Omental fat pad (tissue), 4 donors: ENCODE results near the gene SEMA3B. TPM values are rescaled to one million over a fixed set of nuclear protein-coding genes. Genes with fewer than 3 reads are reported as not detected.
A peak's percentile ranks its signal among the peaks of the same experiment; 100 is the strongest.

Experiments
- ATAC-seq: fragments of 150-250 bp; one replicate; pipeline ENCODE4 v1.9.1; 2016; ENCODE audit warnings: mild to moderate bottlenecking, moderate library complexity; ENCODE audit not compliant: low FRiP score
- DNase-seq: peaks from one replicate; pipeline ENCODE4 v3.0.0-alpha.2; 2019; ENCODE audit warnings: low spot score
- CTCF ChIP-seq, 3 donors: fragments of 450-650 bp; IDR thresholded peaks; one replicate each; pipeline ENCODE4 v1.5.1; 2016 to 2017; ENCODE audit warnings: antibody characterized with exemption in 3 of 3, mild to moderate bottlenecking in 3 of 3, moderate library complexity in 2 of 3
- total RNA-seq, 4 donors: library from RNA; depleted of rRNA; stranded (reverse); fragments of >200 nt; gene quantifications; one replicate each; pipeline ENCODE4 v1.1.0, GENCODE V29; 2016

The SEMA3B gene
- total RNA-seq, 4 donors from 2014 or later: 14.2 to 94.1 (median 45.4) TPM

DNA sequence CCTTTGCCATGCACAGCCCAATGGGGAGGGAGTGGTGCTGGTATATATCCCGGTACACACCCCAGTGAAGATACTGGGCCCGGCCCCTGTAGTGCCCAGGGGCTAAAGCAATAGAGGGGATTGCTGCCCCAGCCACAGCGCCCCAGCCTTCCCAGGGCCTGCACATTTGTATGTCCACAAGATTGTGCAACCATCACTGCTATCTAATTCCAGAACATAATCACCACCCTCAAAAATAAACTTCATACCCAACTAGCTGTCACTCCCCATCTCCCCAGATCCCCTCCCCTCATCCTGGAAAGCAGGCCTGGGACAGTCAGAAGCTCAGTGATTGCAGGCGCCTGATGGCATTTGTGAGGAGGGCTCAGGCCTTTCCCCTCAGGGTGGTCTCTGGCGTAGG lies 19.5 kb upstream of the SEMA3B start:
- TF ChIP-seq CTCF (IDR thresholded peaks at IDR 0.05): no peak
- ATAC-seq: no peak
- no peak for DNase-seq

DNA sequence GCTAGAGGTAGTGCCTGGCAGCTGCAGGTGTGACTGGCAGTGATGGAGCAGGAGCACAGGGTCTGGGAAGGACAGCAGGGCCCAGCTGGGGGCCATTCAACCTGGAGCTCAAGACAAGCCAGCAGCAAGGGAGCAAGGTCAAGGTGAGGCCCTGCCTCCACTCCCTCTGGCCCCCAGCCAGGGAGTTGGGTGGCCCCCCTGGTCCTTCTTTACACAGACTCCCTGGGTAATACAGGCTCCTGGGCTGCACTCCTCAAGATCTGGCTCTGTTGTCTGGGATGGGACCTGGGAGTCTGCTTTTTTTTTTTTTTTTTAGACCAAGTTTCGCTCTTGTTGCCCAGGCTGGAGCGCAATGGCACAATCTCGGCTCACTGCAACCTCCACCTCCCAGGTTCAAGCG lies 18.4 kb upstream of the SEMA3B start:
- ATAC-seq (no peak), DNase-seq (no peak)
- TF ChIP-seq CTCF (IDR thresholded peaks at IDR 0.05): no peak

GRCh38 chr3:50251220-50251619 lies 17.7 kb upstream of the SEMA3B start:
- TF ChIP-seq CTCF (IDR thresholded peaks at IDR 0.05): no peak
- DNase-seq: no peak
- ATAC-seq: peak; percentile 82

DNA sequence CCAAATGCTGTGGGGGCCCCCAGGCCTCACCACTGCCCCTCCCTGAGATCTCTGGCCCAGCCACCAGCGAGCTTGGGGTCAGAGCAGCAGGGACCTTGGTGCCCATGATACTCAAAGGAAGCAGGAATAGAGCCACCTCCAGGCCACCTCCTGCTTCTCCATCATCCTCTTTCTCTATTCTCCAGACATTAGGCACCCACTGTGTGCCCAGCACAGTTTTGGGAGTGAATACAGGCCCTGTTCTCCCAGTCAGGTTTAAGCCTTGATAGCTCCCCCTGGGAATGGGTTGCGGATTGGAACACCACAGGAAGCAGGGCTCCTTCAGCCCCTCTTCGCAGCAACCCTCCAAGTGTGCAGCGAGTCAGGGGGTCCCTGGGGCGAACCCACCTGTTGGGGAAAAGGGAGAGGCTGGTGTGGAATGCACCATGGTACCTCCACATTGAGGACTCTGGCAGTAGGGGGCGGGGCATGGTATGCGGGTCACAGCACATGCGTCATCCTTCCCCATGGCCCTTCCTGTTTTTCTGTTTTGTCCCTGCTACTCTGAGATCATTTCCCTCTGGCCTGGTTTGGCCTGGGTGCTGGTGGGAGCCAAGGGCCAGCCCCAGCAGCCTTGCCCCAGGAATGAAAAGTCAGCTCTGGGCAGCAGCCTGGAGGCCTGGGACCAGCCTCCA lies 14.2 kb upstream of the SEMA3B start:
- no peak for TF ChIP-seq CTCF (IDR thresholded peaks at IDR 0.05)
- ATAC-seq (no peak), DNase-seq (no peak)

DNA sequence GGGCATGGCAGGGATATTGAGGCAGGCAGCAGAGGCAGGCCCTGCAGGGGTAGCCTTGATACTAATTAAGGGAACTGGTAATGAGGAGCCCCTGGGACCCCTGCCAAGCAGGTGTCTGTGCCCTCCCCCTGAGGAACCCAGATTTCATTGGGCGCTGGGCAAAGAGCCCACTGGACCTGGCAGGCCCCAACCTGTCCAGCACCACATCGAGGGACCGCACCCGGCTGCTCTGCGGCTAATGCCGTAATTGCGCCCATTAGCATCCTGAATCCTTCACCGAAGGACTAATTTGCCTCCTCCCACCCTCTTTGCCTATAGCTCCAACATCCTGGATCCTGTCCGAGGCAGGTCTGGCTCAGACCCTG lies 13.7 kb upstream of the SEMA3B start:
- no peak for DNase-seq
- no peak for ATAC-seq
- TF ChIP-seq CTCF (IDR thresholded peaks at IDR 0.05): no peak

DNA sequence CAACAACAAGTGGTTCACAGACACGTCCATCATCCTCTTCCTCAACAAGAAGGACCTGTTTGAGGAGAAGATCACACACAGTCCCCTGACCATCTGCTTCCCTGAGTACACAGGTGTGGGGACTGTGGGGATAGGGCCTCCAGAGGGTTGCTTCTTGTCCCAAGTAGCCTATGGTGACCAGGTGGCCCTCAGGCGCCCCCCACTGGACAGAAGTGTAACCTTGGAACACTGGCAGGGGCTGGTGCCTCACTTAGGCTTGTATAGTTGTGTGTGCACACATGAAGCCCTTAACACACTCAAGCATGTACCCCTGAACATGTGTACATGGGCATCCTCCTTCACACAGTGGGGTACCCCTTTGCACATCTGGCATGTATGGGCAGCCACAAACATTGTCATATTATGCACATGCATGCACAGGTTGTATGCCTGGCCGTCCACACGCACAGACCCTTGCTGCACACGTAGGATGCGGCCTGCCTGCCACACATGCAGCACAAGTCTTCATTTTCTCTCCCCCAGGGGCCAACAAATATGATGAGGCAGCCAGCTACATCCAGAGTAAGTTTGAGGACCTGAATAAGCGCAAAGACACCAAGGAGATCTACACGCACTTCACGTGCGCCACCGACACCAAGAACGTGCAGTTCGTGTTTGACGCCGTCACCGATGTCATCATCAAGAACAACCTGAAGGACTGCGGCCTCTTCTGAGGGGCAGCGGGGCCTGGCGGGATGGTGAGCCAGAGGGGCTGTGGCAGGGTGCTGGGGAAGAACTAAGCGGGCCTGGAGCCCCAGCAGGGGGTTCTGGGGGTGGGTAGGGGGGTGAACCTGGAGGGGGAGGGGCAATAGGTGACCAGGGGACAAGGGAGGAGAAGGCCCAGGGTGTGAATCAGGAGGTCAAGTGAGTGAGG lies 11.7 kb upstream of the SEMA3B start:
- ATAC-seq: no peak
- TF ChIP-seq CTCF (IDR thresholded peaks at IDR 0.05): no peak
- no peak for DNase-seq
